Dermis blood vessel endothelial cell (primary cell): ENCODE measurements around the gene CCR7. TPM values are rescaled to one million over a fixed set of nuclear protein-coding genes. Genes with fewer than 3 reads are reported as not detected.
"Not testable (repeated sequence)": the region's sequence is repeated elsewhere in the genome, so short reads cannot be mapped to it uniquely, and the experiment has no call there.

Source experiments
- DNase-seq: peaks from one replicate; pipeline ENCODE4 v3.0.0; 2010
- total RNA-seq: library from RNA; depleted of rRNA; stranded (reverse); fragments of >200 nt; gene quantifications from 2 replicates; pipeline ENCODE4 v1.2.3, GENCODE V29; 2014

CCR7 gene
- total RNA-seq, 1 donor from 2014 or later, result under 0.01 TPM

- DNase-seq, result peak; percentile 76
Observed at GRCh38 chr17:40548982-40549685, 16.1 kb downstream of the CCR7 start.

DNA sequence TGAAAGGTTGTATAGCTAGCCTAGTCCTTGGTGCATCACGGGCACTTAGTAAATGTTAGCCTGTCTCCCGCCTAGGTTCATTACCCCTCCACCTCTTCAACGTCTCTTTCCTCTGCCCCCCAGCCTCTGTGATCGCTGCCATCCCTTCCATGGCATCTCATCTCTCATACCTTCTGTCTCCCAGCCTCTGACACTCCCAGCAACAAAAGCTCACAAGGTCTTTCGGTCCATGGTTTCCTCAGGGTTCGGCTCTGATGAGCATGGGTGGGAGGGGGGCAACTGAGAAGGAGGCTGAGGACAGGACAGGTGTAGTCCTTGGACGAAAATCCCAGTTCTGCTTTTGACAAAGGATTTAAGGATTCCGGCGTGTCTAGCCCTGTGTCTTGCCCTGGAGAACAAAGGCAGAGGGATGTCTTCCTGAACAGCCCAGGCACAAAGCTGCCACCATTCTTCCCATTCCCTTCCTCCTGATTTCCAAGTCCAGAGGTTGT is 16.7 kb downstream of the CCR7 start:
- no peak for DNase-seq

- DNase-seq, result no peak
Observed at GRCh38 chr17:40547785-40548478, 17.3 kb downstream of the CCR7 start.

DNA sequence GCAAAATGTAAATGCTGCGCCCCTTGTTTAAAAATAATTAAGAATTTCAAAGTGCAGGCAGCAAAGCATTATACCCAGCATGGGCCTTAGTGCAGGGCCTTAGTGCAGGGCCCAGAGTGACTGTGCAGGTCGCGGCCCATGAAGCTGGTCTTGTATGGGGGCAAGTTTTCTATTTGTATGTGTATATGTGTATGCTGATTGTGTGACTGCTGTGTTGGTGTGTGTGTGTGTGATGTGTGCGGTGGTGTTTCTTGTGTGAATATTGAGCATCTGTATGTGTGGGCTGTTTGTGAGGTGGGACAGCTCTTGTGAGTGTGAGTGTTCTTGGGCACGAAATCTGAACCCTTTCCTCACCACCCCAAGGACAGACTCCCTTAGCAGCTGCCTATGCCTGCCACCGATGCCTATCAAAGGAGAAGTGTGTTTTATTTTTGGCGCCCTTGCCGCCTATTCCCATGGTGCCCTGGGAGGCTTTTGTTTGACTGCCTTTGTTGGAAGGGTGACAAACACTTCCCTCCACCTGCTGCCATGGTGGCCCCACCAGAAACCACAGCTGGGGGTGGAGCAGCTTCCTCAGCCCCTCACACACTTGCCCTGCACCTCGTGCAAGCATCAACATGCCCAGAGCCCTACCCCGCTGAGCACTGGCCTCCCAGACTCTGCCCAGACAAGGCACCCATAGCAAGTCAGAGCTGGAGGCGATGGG is 18.0 kb downstream of the CCR7 start:
- no peak for DNase-seq

DNA sequence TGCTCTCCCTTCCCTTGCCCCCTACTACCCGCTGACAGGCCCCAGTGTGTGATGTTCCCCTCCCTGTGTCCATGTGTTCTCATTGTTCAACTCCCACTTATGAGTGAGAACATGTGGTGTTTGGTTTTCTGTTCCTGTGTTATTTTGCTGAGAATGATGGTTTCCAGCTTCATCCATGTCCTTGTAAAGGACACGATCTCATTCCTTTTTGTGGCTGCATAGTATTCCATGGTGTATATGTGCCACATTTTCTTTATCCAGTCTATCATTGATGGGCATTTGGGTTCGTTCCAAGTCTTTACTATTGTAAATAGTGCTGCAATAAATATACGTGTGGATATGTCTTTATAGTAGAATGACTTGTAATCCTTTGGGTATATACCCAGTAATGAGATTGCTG is 18.8 kb downstream of the CCR7 start:
- not testable (repeated sequence) for DNase-seq

GRCh38 chr17:40545660-40546059 is 19.6 kb downstream of the CCR7 start:
- no peak for DNase-seq

DNA sequence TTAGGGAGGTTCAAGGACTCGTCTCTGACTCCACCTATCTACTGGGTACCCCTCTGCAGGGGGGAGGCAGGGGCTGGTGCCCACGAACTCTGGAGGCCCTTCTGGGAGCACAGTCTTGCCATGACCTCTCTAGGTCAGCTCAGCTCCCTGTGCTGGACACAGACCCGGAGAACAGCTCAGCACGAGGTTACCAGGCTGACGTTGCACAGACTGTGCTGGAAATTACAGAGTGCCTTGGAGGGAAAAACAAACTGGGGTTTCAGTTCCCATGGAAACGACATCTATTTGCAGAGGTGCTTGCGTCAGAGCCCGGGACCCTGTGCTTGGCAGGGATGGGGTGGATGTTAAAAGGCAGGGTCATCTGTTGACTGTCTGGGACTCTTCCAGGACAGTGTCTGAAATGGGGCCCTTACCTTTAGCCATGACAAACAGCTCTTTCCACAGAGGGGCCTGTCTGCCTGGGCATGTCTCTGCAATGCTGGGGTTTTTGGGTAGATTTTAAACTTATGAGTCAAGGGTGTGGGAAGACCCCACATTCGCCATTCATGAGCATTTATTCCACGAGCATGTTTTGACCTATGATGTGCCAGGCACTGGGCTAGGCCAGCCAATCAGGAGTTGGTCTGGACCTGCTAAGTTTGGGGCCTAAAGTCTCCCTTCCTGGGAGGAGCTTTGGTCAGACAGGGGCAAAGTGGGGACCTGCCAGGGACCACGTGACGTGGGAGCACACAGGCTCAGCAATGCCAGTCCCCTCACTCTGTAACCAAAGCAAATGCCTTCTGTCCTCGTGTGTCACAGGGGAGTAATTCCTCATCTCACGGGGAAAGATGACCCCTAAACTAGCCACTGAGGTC is 22.5 kb downstream of the CCR7 start:
- DNase-seq, result peak; percentile 51

DNA sequence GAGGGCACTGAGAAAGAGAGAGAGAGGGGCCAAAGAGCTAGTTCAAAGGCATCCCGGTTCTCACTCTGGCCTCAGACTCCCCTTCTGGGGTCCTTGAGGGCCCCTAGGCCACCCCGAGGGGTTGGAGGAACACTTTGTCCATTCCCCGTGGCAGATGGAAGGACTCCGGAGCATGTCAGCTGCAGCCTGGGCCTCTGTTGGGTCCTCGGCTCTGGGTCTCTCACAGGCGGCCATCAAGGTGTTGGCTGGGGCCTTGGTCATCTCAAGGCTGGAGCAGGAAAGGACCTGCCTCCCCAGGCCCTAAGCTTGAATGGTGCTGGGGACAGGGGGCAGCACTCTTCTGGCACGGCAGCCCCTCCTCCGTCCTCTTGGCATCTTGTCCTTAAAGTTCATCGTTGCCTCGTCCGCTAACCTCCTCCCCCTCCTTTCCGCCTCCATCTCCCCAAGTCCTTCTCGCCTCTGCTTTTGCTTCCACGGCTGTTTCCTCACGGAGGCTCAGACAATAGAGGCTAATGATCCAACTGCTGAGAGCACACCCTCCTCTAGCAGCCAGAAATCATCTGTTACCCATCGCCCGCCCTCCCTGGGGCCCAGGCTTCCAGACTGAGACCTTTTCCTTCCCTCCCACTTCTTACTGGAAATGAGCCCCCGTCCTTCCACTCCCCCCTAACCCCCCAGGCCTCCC is 23.3 kb downstream of the CCR7 start:
- peak; percentile 41 for DNase-seq

GRCh38 chr17:40541060-40541872 is 24.0 kb downstream of the CCR7 start:
- no peak for DNase-seq

DNA sequence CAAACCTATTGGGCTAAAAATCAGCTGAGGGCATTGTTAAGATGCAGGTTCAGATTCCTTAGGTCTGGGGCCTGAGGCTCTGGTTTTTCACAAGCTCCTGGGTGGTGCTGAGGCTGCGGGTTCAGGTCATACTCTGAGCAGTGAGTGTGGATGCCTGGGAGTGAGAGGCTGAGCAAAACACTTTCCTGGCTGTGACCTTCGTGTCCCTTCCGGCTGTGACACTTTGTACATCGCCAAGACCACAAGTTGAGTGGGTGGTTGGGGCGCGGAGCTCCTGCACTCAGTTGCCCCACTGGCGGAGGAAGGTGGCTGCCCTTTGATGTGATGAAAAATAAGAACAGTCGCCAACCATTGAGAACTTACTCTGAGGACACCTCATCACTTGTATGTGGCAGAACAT is 24.8 kb downstream of the CCR7 start:
- DNase-seq, result no peak

GRCh38 chr17:40539711-40540411 is 25.4 kb downstream of the CCR7 start:
- no peak for DNase-seq

GRCh38 chr17:40538936-40539705 is 26.2 kb downstream of the CCR7 start:
- peak; percentile 57 for DNase-seq

DNA sequence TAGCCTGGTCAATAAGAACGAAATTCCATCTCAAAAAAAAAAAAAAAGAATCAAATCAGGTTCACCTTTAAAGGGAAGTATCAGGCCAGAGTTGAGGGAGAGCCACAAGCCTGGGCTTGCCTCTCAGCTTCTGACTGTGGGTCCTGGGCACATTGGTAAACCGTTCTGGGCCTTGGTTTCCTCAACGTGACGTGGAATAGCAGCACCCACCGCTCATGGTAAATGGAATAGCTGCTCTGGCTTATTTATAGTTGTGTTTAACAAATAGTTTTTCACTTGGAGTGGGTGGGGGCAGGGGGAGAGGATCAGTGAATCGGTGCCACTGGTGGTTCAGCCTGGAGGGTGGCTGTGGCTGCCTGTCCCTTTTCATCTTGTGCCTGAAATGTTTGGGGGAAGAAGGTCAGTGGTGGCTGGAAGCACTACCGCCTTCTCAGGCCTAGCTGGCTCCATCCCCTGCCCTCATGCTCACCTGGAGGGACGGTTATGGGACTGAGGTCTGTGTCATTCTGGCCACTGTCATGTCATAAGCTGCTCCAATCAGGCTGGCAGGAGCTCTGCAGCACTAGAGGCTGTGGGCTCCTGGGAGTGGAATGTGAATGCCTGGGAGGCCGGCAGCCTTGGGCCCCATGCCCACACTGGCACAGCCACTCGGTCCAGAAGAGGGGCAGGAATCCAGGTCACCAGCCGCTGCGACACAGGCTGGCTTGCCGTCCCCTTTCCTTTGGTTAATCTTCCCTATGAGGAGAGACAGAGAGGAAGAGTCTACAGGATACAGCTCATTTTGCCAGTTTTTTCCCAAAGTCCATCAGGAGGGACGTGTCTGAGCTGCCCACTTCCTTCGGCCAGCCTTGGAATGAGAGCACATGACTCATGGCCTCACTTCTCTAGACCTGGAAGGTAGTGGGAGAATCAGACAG is 27.0 kb downstream of the CCR7 start:
- no peak for DNase-seq

- peak; percentile 82 for DNase-seq
Observed at GRCh38 chr17:40536295-40537171, 28.7 kb downstream of the CCR7 start.

- no peak for DNase-seq
Observed at GRCh38 chr17:40535924-40536294, 29.4 kb downstream of the CCR7 start.

- no peak for DNase-seq
Observed at GRCh38 chr17:40535438-40535837, 29.8 kb downstream of the CCR7 start.
